HepG2 (cell line): ENCODE measurements around the gene IRAK3. TPM values are rescaled to one million over a fixed set of nuclear protein-coding genes. Genes with fewer than 3 reads are reported as not detected.

Source experiments
- ATAC-seq: fragments of 200-7000 bp; cut with Tn5 transposase; 3 replicates; pipeline ENCODE4 v1.9.1; 2020; ENCODE audit warnings: mild to moderate bottlenecking, moderate library complexity
- BruUV-seq: library from RNA; stranded (reverse); fragments of 400-500 nt; replicated peaks from 2 replicates; lab custom pipeline; 2021; lab: Mats Ljungman, UMichigan
- CTCF ChIA-PET: fragments of 300-600 bp; formaldehyde crosslinking; extraction: SDS; loops from one replicate; lab custom pipeline; 2021; ENCODE audit warnings: low total read pairs, inconsistent platforms, low intra/inter-chr PET ratio; lab: Yijun Ruan, JAX
- POLR2A ChIA-PET: fragments of 350-600 bp; sonication (Branson Sonifier 250); formaldehyde crosslinking; loops from one replicate; lab custom pipeline; 2020; ENCODE audit warnings: antibody characterized with exemption, inconsistent platforms; lab: Yijun Ruan, JAX
- DNase-seq: peaks from one replicate; pipeline ENCODE4 v3.0.0-alpha.2; 2015; ENCODE audit warnings: low spot score
- FAIRE-seq: peaks from 3 replicates; lab custom pipeline; 2011; peaks lifted over from hg19 to GRCh38; lab: Jason Lieb, UNC
- H2AFZ ChIP-seq: one replicate; pipeline ENCODE4 v1.6.1; 2011; ENCODE audit warnings: low read length, inconsistent platforms
- H3K27ac ChIP-seq: fragments of 300-600 bp; 3 replicates; pipeline ENCODE4 v1.8.0; 2011; ENCODE audit warnings: mixed run types, mild to moderate bottlenecking, mixed read lengths, low read length, inconsistent platforms; ENCODE audit not compliant: insufficient read depth; ENCODE audit errors: extremely low read length
- H3K27me3 ChIP-seq, 2 experiments: fragments of 200-600 bp in 1 of 2; 2 replicates in 1 of 2; 3 replicates in 1 of 2; pipeline versions ENCODE4 v1.6.0 to v1.8.0; 2011; ENCODE audit warnings: low read length in 2 of 2, mild to moderate bottlenecking in 2 of 2, moderate library complexity in 2 of 2, inconsistent platforms in 1 of 2; ENCODE audit not compliant: insufficient read depth in 2 of 2, control insufficient read depth in 1 of 2
- H3K36me3 ChIP-seq, 2 experiments: fragments of 200-600 bp in 1 of 2; replicated peaks in 1 of 2; 2 replicates in 1 of 2; 3 replicates in 1 of 2; pipeline versions ENCODE4 v1.5.1 to v1.8.0; 2011; ENCODE audit warnings: low read length in 2 of 2, inconsistent platforms in 1 of 2; ENCODE audit not compliant: insufficient read depth in 2 of 2, control insufficient read depth in 1 of 2
- H3K4me1 ChIP-seq: 2 replicates; pipeline ENCODE4 v1.5.1; 2012; ENCODE audit warnings: low read length, inconsistent platforms; ENCODE audit not compliant: insufficient read depth
- H3K4me2 ChIP-seq: 2 replicates; pipeline ENCODE4 v1.6.0; 2011; ENCODE audit warnings: low read depth, low read length, inconsistent platforms
- H3K4me3 ChIP-seq, 3 experiments: fragments of 200-600 bp in 1 of 3; sonication (generic), shearing (Covaris generic) in 1 of 3; replicated peaks in 1 of 3; 2 replicates each; pipeline ENCODE4 v1.5.1; 2011 to 2016; ENCODE audit warnings: low read length in 3 of 3, inconsistent platforms in 2 of 3, low read depth in 2 of 3, mild to moderate bottlenecking in 2 of 3, control low read depth in 1 of 3, mixed read lengths in 1 of 3; ENCODE audit not compliant: insufficient read depth in 1 of 3
- H3K79me2 ChIP-seq: one replicate; pipeline ENCODE4 v1.6.1; 2011; ENCODE audit warnings: low read length, inconsistent platforms; ENCODE audit not compliant: insufficient read depth
- H3K9ac ChIP-seq: 2 replicates; pipeline ENCODE4 v1.6.0; 2011; ENCODE audit warnings: mild to moderate bottlenecking, low read depth, low read length, inconsistent platforms; ENCODE audit not compliant: insufficient read depth
- H3K9me3 ChIP-seq: 2 replicates; pipeline ENCODE4 v1.5.1; 2012; ENCODE audit warnings: mild to moderate bottlenecking, low read length
- H4K20me1 ChIP-seq: 2 replicates; pipeline ENCODE4 v1.6.0; 2011; ENCODE audit warnings: inconsistent platforms, mild to moderate bottlenecking, low read length, moderate library complexity; ENCODE audit not compliant: insufficient read depth
- ATM ChIP-seq: fragments of 450-650 bp; IDR thresholded peaks from 2 replicates; pipeline ENCODE4 v1.7.1; 2017; ENCODE audit warnings: mild to moderate bottlenecking, borderline replicate concordance
- CREB1 ChIP-seq, 2 experiments: fragments of 450-650 bp in 1 of 2; IDR thresholded peaks; 2 replicates each; pipeline ENCODE4 v1.6.1; 2016 to 2017; ENCODE audit warnings: control low read depth in 1 of 2, mild to moderate bottlenecking in 1 of 2, missing compliant biosample characterization in 1 of 2, missing genetic modification characterization in 1 of 2
- CREBL2 ChIP-seq: sonication (generic); formaldehyde crosslinking; IDR thresholded peaks from 2 replicates; pipeline ENCODE4 v1.8.1; 2023; ENCODE audit warnings: missing genetic modification reagents, mild to moderate bottlenecking, borderline replicate concordance
- GATAD2A ChIP-seq: IDR thresholded peaks from 2 replicates; pipeline ENCODE4 v1.6.1; 2016
- KLF13 ChIP-seq: sonication (generic); formaldehyde crosslinking; IDR thresholded peaks from 2 replicates; pipeline ENCODE4 v1.4.0; 2020; ENCODE audit warnings: mild to moderate bottlenecking, missing genetic modification reagents
- RAD21 ChIP-seq: fragments of 450-650 bp; formaldehyde crosslinking; IDR thresholded peaks from 2 replicates; pipeline ENCODE4 v1.5.0; 2020; ENCODE audit warnings: mild to moderate bottlenecking
- RFXAP ChIP-seq: sonication (generic); formaldehyde crosslinking; IDR thresholded peaks from 2 replicates; pipeline ENCODE4 v1.4.0; 2020; ENCODE audit warnings: missing genetic modification reagents, borderline replicate concordance
- RXRB ChIP-seq: IDR thresholded peaks from 2 replicates; pipeline ENCODE4 v1.6.1; 2016; ENCODE audit warnings: borderline replicate concordance, missing genetic modification reagents, missing compliant biosample characterization
- SIN3B ChIP-seq: fragments of 150-350 bp; IDR thresholded peaks from 2 replicates; pipeline ENCODE4 v1.6.1; 2014; ENCODE audit warnings: low read length
- TEF ChIP-seq: sonication (generic); formaldehyde crosslinking; IDR thresholded peaks from 2 replicates; pipeline ENCODE4 v1.5.0; 2020; ENCODE audit warnings: missing genetic modification reagents
- ZBTB26 ChIP-seq: IDR thresholded peaks from 2 replicates; pipeline ENCODE4 v1.6.1; 2016; ENCODE audit warnings: missing compliant biosample characterization, missing genetic modification reagents, borderline replicate concordance
- ZNF75D ChIP-seq: sonication (generic); formaldehyde crosslinking; IDR thresholded peaks from 2 replicates; pipeline ENCODE4 v1.8.1; 2023; ENCODE audit warnings: missing genetic modification reagents, mild to moderate bottlenecking, borderline replicate concordance
- WGBS: methylation state at CpG from one replicate; pipeline ENCODE4 v1.1.6; 2017; ENCODE audit warnings: low lambda C conversion rate; 5-methylcytosine and 5-hydroxymethylcytosine counted together
- in situ Hi-C: cut with HindIII; loops from 2 replicates; pipeline ENCODE4 v1.10.0; 2017; ENCODE audit warnings: low pct_unique_long_range_greater_than_20kb; ENCODE audit not compliant: extremely low pct_ligation_motif_present
- intact Hi-C: fragments of 100-400 bp; cut with micrococcal nuclease; formaldehyde crosslinking; loops from one replicate; pipeline ENCODE4 v1.10.0; 2022; ENCODE audit not compliant: unreplicated experiment
- polyA plus RNA-seq, 8 experiments: library from polyadenylated mRNA; depleted of rRNA in 3 of 8; stranded (reverse) in 7 of 8; unstranded in 1 of 8; fragments of >200 nt; fragmentation: Illumina TruSeq in 4 of 8; extraction: Trizol in 4 of 8; gene quantifications; 2 replicates each; pipeline versions ENCODE4 v1.2.1 to v1.2.3, GENCODE V29; 2011 to 2016; ENCODE audit warnings: low read depth in 4 of 8, missing spikeins in 1 of 8, mixed read lengths in 1 of 8; ENCODE audit not compliant: insufficient read depth in 1 of 8
- total RNA-seq, 5 experiments: library from RNA; depleted of rRNA; stranded (reverse); fragments of >200 nt; fragmentation: Illumina TruSeq; extraction: Trizol; gene quantifications; 2 replicates each; pipeline ENCODE4 v1.2.3, GENCODE V29; 2016; ENCODE audit warnings: low read depth in 1 of 5
- TF ChIP-seq, protein P1 (sequence below): sonication (generic); formaldehyde crosslinking; IDR thresholded peaks from 2 replicates; pipeline ENCODE4 v1.5.0; 2020; ENCODE audit warnings: missing genetic modification reagents
- TF ChIP-seq, protein P2 (sequence below): sonication (generic); formaldehyde crosslinking; IDR thresholded peaks from 2 replicates; pipeline ENCODE4 v1.4.0; 2020; ENCODE audit warnings: missing genetic modification reagents, borderline replicate concordance

IRAK3 gene
- total and polyA plus RNA-seq, 2 of the 13 experiments (the other 11 are each of a cell fraction or from before 2014, with no cell fraction given), result 0.01 TPM; not detected in 1

GRCh38 chr12:66190519-66191370, 1.7 kb downstream of the IRAK3 start:
- Histone ChIP-seq H3K4me2 (no peak overlapping the region), H3K27me3 (peaks cover 2 to 18% of the 10 kb centered on the region in 2 experiments; a peak in 2 of 5 replicates), H3K4me3 (no peak overlapping the region), H3K9me3 (no peaks in the 10 kb centered on the region), H4K20me1 (no peaks in the 10 kb centered on the region), H3K27ac (no peak overlapping the region), H3K9ac (no peak overlapping the region), H3K36me3 (no peaks in the 10 kb centered on the region), H3K79me2 (no peaks in the 10 kb centered on the region), H3K4me1 (no peaks in the 10 kb centered on the region), H2AFZ (no peak overlapping the region)
- TF ChIP-seq RXRB (CRISPR knock-in tag), result no peak
- TF ChIP-seq, protein P1, sequence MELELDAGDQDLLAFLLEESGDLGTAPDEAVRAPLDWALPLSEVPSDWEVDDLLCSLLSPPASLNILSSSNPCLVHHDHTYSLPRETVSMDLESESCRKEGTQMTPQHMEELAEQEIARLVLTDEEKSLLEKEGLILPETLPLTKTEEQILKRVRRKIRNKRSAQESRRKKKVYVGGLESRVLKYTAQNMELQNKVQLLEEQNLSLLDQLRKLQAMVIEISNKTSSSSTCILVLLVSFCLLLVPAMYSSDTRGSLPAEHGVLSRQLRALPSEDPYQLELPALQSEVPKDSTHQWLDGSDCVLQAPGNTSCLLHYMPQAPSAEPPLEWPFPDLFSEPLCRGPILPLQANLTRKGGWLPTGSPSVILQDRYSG (CRISPR knock-in tag), result no peak
- no peak for TF ChIP-seq ZBTB26 (CRISPR knock-in tag)
- no peak for TF ChIP-seq SIN3B
- TF ChIP-seq ATM, result no peak
- TF ChIP-seq RAD21 (CRISPR knock-in tag), result no peak
- no peak for TF ChIP-seq KLF13
- TF ChIP-seq ZNF75D, result no peak
- TF ChIP-seq CREBL2 (CRISPR knock-in tag), result no peak
- no peak for TF ChIP-seq GATAD2A
- TF ChIP-seq, protein P2, sequence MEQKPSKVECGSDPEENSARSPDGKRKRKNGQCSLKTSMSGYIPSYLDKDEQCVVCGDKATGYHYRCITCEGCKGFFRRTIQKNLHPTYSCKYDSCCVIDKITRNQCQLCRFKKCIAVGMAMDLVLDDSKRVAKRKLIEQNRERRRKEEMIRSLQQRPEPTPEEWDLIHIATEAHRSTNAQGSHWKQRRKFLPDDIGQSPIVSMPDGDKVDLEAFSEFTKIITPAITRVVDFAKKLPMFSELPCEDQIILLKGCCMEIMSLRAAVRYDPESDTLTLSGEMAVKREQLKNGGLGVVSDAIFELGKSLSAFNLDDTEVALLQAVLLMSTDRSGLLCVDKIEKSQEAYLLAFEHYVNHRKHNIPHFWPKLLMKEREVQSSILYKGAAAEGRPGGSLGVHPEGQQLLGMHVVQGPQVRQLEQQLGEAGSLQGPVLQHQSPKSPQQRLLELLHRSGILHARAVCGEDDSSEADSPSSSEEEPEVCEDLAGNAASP, result no peak
- TF ChIP-seq TEF (CRISPR knock-in tag), result no peak
- no peak for TF ChIP-seq RFXAP (CRISPR knock-in tag)
- no peak for TF ChIP-seq CREB1 (IDR thresholded peaks at IDR 0.05)
- TF ChIP-seq CREB1 (CRISPR knock-in tag; IDR thresholded peaks at IDR 0.05), result no peak
- POLR2A ChIA-PET, result no interaction called here
- no peak for FAIRE-seq
- in situ Hi-C loops, result no loop called here
- no peak for ATAC-seq
- CTCF ChIA-PET, result no interaction called here
- no peak for DNase-seq
- no TSS peak for BruUV-seq
- 50% methylated on average over 1 of the region's 1 CpG for WGBS
- intact Hi-C loops, result no loop called here
